PC-3 (cell line): ENCODE data around the gene PTCH1. TPM values are rescaled to one million over a fixed set of nuclear protein-coding genes. Genes with fewer than 3 reads are reported as not detected.

ENCODE experiments used
- ATAC-seq: fragments of 200-7000 bp; cut with Tn5 transposase; 2 replicates; pipeline ENCODE4 v1.9.1; 2020; ENCODE audit warnings: mild to moderate bottlenecking, moderate library complexity
- BruUV-seq: library from RNA; stranded (reverse); fragments of 400-500 nt; replicated peaks from 2 replicates; lab custom pipeline; 2021; lab: Mats Ljungman, UMichigan
- CTCF ChIA-PET: fragments of 300-600 bp; sonication (Branson Sonifier 250); formaldehyde crosslinking; loops from one replicate; lab custom pipeline; 2022; ENCODE audit warnings: antibody characterized with exemption; lab: Charles Lee
- POLR2A ChIA-PET: fragments of 300-600 bp; sonication (Branson Sonifier 250); formaldehyde crosslinking; loops from one replicate; lab custom pipeline; 2022; ENCODE audit warnings: antibody characterized with exemption; ENCODE audit not compliant: unreplicated experiment; lab: Charles Lee
- DNase-seq: peaks from one replicate; pipeline ENCODE4 v3.0.0-alpha.2; 2015
- H2AFZ ChIP-seq: fragments of 300-600 bp; sonication (generic); 2 replicates; pipeline ENCODE4 v1.6.0; 2016; ENCODE audit warnings: antibody characterized with exemption, low read length
- H3F3A ChIP-seq: fragments of 300-600 bp; sonication (generic); one replicate; pipeline ENCODE4 v1.6.0; 2017; ENCODE audit warnings: antibody characterized with exemption, low read length, control low read depth, mild to moderate bottlenecking; ENCODE audit not compliant: unreplicated experiment
- H3K27ac ChIP-seq: fragments of 300-600 bp; sonication (generic); 2 replicates; pipeline ENCODE4 v1.5.1; 2016; ENCODE audit warnings: mild to moderate bottlenecking, low read length
- H3K27me3 ChIP-seq: fragments of 300-600 bp; sonication (generic); 2 replicates; pipeline ENCODE4 v1.6.1; 2016; ENCODE audit warnings: low read length, mixed read lengths
- H3K36me3 ChIP-seq: fragments of 300-600 bp; sonication (generic); 2 replicates; pipeline ENCODE4 v1.6.1; 2016; ENCODE audit warnings: low read depth, mixed run types, low read length, mixed read lengths
- H3K4me1 ChIP-seq: fragments of 300-600 bp; sonication (generic); 2 replicates; pipeline ENCODE4 v1.5.1; 2016; ENCODE audit warnings: low read length; ENCODE audit not compliant: insufficient read depth
- H3K4me2 ChIP-seq: fragments of 300-600 bp; sonication (generic); 2 replicates; pipeline ENCODE4 v1.6.0; 2016; ENCODE audit warnings: low read length
- H3K4me3 ChIP-seq: fragments of 300-600 bp; sonication (generic); 2 replicates; pipeline ENCODE4 v1.5.1; 2016; ENCODE audit warnings: mild to moderate bottlenecking, low read length, mixed read lengths
- H3K79me2 ChIP-seq: fragments of 300-600 bp; sonication (generic); 2 replicates; pipeline ENCODE4 v1.6.1; 2017; ENCODE audit warnings: low read length, mixed read lengths
- H3K9ac ChIP-seq: fragments of 300-600 bp; sonication (generic); 2 replicates; pipeline ENCODE4 v1.6.0; 2016; ENCODE audit warnings: mild to moderate bottlenecking, low read length
- H3K9me2 ChIP-seq: fragments of 300-600 bp; sonication (generic); replicated peaks from 2 replicates; pipeline ENCODE4 v1.6.1; 2016; ENCODE audit warnings: mixed run types, low read length, mixed read lengths
- H3K9me3 ChIP-seq: fragments of 300-600 bp; sonication (generic); 2 replicates; pipeline ENCODE4 v1.6.1; 2016; ENCODE audit warnings: low read length, mixed read lengths
- H4K20me1 ChIP-seq: fragments of 300-600 bp; sonication (generic); 2 replicates; pipeline ENCODE4 v1.6.1; 2016; ENCODE audit warnings: low read length, mixed read lengths
- CTCF ChIP-seq: fragments of 300-600 bp; sonication (generic); conservative IDR thresholded peaks from 2 replicates; pipeline ENCODE4 v1.5.1; 2017; ENCODE audit warnings: antibody characterized with exemption, low read depth, mild to moderate bottlenecking, low read length
- EZH2 ChIP-seq: fragments of 300-600 bp; sonication (generic); IDR thresholded peaks from one replicate; pipeline ENCODE4 v1.6.1; 2017; ENCODE audit warnings: antibody characterized with exemption, mild to moderate bottlenecking, low read length; ENCODE audit not compliant: unreplicated experiment
- EZH2phosphoT487 ChIP-seq: fragments of 300-600 bp; sonication (generic); IDR thresholded peaks from 2 replicates; pipeline ENCODE4 v1.6.1; 2018; ENCODE audit warnings: mild to moderate bottlenecking, antibody characterized with exemption, low read length, borderline replicate concordance
- intact Hi-C: fragments of 100-400 bp; cut with micrococcal nuclease; formaldehyde crosslinking; loops from 2 replicates; pipeline ENCODE4 v1.9.0; 2023
- total RNA-seq: library from RNA; depleted of rRNA; stranded (reverse); fragments of >200 nt; gene quantifications from 2 replicates; pipeline ENCODE4 v1.2.3, GENCODE V29; 2014

Gene PTCH1
- total RNA-seq, 1 experiment from 2014 or later, result 0.77 TPM

- H3K4me3 ChIP-seq, result no peak overlapping the region
- no TSS peak for BruUV-seq
- DNase-seq (no peak), ATAC-seq (no peak)
- H3K36me3 ChIP-seq, result no peaks in the 10 kb centered on the region
- ChIA-PET POLR2A (no interaction called here), CTCF (no interaction called here)
- no peaks in the 10 kb centered on the region for H3K79me2 ChIP-seq
- TF ChIP-seq CTCF (no peak), EZH2phosphoT487 (no peak)
- H4K20me1 ChIP-seq, result no peaks in the 10 kb centered on the region
- H2AFZ ChIP-seq, result no peak overlapping the region
- no peak overlapping the region for H3K9ac ChIP-seq
- intact Hi-C loops, result no loop called here
- no peaks in the 10 kb centered on the region for H3K27me3 ChIP-seq
- H3K9me3 ChIP-seq, result no peaks in the 10 kb centered on the region
- H3F3A ChIP-seq, result no peaks in the 10 kb centered on the region
- no peak overlapping the region for H3K4me2 ChIP-seq
- no peaks in the 10 kb centered on the region for H3K9me2 ChIP-seq
- H3K27ac ChIP-seq, result no peak overlapping the region
- H3K4me1 ChIP-seq, result peaks cover 17% of the 10 kb centered on the region
These were observed 21.2 kb downstream of the PTCH1 start for GRCh38 chr9:95495529-95495928.

GRCh38 chr9:95494416-95495371 is 22.1 kb downstream of the PTCH1 start:
- TF ChIP-seq CTCF (no peak), EZH2phosphoT487 (no peak), EZH2 (no peak)
- ChIA-PET POLR2A (no interaction called here), CTCF (interaction anchor here (0.8 kb wide), 1 partner anchor 277 kb away, joined by 5 read pairs; no protein-coding TSS in a partner anchor)
- Histone ChIP-seq H3K4me2 (peak overlapping the region; percentile 86), H3K9me3 (no peaks in the 10 kb centered on the region), H3K4me1 (peaks cover 17% of the 10 kb centered on the region), H3K36me3 (no peaks in the 10 kb centered on the region), H3K27ac (peak overlapping the region; percentile 61), H3K4me3 (peak overlapping the region; percentile 59), H4K20me1 (no peaks in the 10 kb centered on the region), H3K9me2 (no peaks in the 10 kb centered on the region), H3K27me3 (no peaks in the 10 kb centered on the region), H3K79me2 (no peaks in the 10 kb centered on the region), H3F3A (no peaks in the 10 kb centered on the region), H3K9ac (peak overlapping the region; percentile 49; the same call in 1 of the 2 replicates), H2AFZ (peak overlapping the region; percentile 89)
- TSS peak; percentile 54 for BruUV-seq
- peak; percentile 93 for ATAC-seq
- DNase-seq, result peak; percentile 74
- intact Hi-C loops, result no loop called here

GRCh38 chr9:95494022-95494415 is 22.8 kb downstream of the PTCH1 start:
- Histone ChIP-seq H4K20me1 (no peaks in the 10 kb centered on the region), H3K9me3 (no peaks in the 10 kb centered on the region), H3K27me3 (no peaks in the 10 kb centered on the region), H3K4me2 (peak overlapping the region; percentile 86), H3K4me1 (peaks cover 17% of the 10 kb centered on the region), H3K9ac (peak overlapping the region; percentile 49), H3K36me3 (no peaks in the 10 kb centered on the region), H2AFZ (peak overlapping the region; percentile 89), H3F3A (no peaks in the 10 kb centered on the region), H3K79me2 (no peaks in the 10 kb centered on the region), H3K9me2 (no peaks in the 10 kb centered on the region), H3K27ac (peak overlapping the region; percentile 61), H3K4me3 (peak overlapping the region; percentile 59)
- DNase-seq (peak; percentile 66), ATAC-seq (peak; percentile 83)
- intact Hi-C loops, result no loop called here
- ChIA-PET POLR2A (no interaction called here), CTCF (interaction anchor here (0.8 kb wide), 1 partner anchor 277 kb away, joined by 5 read pairs; no protein-coding TSS in a partner anchor)
- no TSS peak for BruUV-seq
- TF ChIP-seq EZH2 (no peak), CTCF (no peak), EZH2phosphoT487 (no peak)
